Measurements from ENCODE around the gene CCT6A. TPM values are rescaled to one million over a fixed set of nuclear protein-coding genes. Genes with fewer than 3 reads are reported as not detected.
"Not testable (repeated sequence)": the region's sequence is repeated elsewhere in the genome, so short reads cannot be mapped to it uniquely, and the experiment has no call there.

Gene CCT6A
- total RNA-seq, 1 donor from 2014 or later: 147 TPM

- intact Hi-C loops (cut with micrococcal nuclease): no loop called here
These were observed 46.1 kb downstream of the CCT6A start for GRCh38 chr7:56097700-56098099.

DNA sequence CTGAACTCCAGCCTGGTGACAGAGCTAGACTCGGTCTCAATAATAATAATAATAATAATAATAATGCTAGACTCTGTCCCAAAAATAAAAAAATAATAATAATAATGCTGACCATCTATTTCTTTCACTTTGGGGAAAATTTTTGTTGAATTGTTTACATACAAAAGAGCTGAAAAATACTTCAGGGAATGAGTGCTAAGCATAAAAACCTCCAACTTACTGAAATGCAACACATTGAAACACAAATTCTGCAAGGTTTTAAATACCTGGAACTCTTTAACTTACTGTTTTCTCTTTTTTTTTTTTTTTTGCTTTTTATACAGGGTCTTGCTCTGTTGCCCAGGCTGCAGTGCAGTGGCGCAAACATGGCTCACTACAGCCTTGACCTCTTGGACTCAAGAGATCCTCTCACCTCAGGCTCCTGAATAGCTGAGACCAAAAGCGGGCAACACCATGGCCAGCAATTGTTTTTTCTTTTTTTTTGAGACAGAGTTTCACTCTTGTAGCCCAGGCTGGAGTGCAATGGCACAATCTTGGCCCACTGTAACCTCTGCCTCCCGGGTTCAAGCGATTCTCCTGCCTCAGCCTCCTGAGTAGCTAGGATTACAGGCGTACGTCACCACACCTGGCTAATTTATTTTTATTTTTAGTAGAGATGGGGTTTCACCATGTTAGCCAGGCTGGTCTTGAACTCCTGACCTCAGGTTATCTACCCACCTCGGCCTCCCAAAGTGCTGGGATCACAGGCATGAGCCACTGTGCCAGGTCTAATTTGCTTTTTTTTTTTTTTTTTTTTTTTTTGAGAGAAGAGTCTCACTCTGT, 46.8 kb downstream of the CCT6A start:
- intact Hi-C loops (cut with micrococcal nuclease): not testable (repeated sequence)

DNA sequence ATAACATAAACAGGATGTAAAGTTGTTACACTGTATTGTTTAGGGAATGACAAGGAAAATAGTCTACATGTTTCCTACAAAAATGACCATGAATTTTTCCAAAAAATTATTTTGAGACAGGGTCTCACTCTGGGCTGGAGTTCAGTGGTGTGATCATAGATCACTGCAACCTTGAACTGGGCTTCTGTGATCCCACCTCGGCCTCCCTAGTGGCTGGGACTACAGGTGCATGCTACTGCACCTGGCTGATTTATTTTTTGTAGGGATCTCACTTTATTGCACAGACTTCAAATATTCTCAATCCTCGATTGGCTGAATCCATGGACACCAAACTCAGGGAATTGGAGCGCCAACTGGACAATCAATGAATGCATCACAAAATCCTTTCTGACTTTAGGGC, 48.1 kb downstream of the CCT6A start:
- intact Hi-C loops (cut with micrococcal nuclease): no loop called here

GRCh38 chr7:56104138-56104537, 52.6 kb downstream of the CCT6A start:
- intact Hi-C loops (cut with micrococcal nuclease): not testable (repeated sequence)

- intact Hi-C loops (cut with micrococcal nuclease): no loop called here
These were observed 53.9 kb downstream of the CCT6A start for GRCh38 chr7:56105508-56105907.

GRCh38 chr7:56106108-56107073, 54.8 kb downstream of the CCT6A start, which contains the start of gene CHCHD2:
CHCHD2 (minus strand) TSS chr7:56106476; CDS start chr7:56106413, 63 bp downstream.
- intact Hi-C loops (cut with micrococcal nuclease): loop anchor here (1.0 kb wide), 10 partner anchors 42 to 1347 kb away; partner anchors contain the start of genes CCT6A, LANCL2, MRPS17 and PSPH

GRCh38 chr7:56107954-56108258, 56.3 kb downstream of the CCT6A start:
- intact Hi-C loops (cut with micrococcal nuclease): no loop called here

GRCh38 chr7:56110611-56111010, 59.0 kb downstream of the CCT6A start:
- intact Hi-C loops (cut with micrococcal nuclease): no loop called here

GRCh38 chr7:56112244-56112643, 60.7 kb downstream of the CCT6A start:
- intact Hi-C loops (cut with micrococcal nuclease): not testable (repeated sequence)

Other genes starting within 250 kb of the CCT6A start
- gene SEPTIN14, start 189.0 kb upstream of the CCT6A start, total RNA-seq: not detected in 2 replicates
- gene ZNF713, start 164.3 kb upstream of the CCT6A start, total RNA-seq: 0.85 and 1.1 TPM in 2 replicates
- 16.1 and 17.2 TPM in 2 replicates for gene MRPS17, start 99.9 kb upstream of the CCT6A start, total RNA-seq
- 30.2 and 35.7 TPM in 2 replicates for gene NIPSNAP2, start 87.2 kb upstream of the CCT6A start, total RNA-seq
- gene PSPH, start 321 bp upstream of the CCT6A start, total RNA-seq: 9.0 and 11.7 TPM in 2 replicates
- 111 and 116 TPM in 2 replicates for gene SUMF2, start 12.5 kb downstream of the CCT6A start, total RNA-seq
- 1.5 and 2.0 TPM in 2 replicates for gene PHKG1, start 41.2 kb downstream of the CCT6A start, total RNA-seq
- 473 and 479 TPM in 2 replicates for gene CHCHD2, start 54.7 kb downstream of the CCT6A start, total RNA-seq
- gene NUPR2, start 64.7 kb downstream of the CCT6A start, total RNA-seq: not detected in 2 replicates

All from T-helper 1 cell treated with Interleukin-12 subunit alpha and Interleukin-12 subunit beta and Interleukin-4 antibody, amounts not matched to agents 30 ng/mL and 1 ng/mL, for 36 hours (primary cell).